Measurements from ENCODE around the gene KIF3A.
A peak's percentile ranks its signal among the peaks of the same experiment; 100 is the strongest.

The KIF3A gene

DNA sequence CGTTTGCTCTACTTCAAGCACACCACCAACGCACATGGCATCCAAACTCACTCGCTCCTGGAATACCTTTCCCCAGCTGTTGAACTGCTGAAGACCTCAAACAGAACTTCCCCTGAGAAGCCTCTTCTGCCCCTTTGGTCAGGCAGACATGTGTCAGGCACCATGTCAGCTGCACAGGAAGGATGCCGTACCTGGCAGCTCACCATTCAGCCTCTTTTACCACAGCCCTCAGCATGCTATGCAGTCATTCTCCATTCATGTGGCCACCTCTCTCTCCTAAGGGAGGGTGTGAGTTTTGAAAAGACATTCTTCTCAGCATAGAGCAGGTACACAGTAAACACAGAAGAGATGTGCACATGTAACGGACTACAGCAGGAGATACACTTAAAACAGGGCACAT, 49.4 kb downstream of the KIF3A start:
- H3K27me3 ChIP-seq (ENCODE audit: insufficient read depth, low read length) = no peaks in the 10 kb centered on the region
- no peaks in the 10 kb centered on the region for H3K9me3 ChIP-seq (ENCODE audit: low read length)
- no peaks in the 10 kb centered on the region for H3K9me2 ChIP-seq (ENCODE audit: low read depth, low read length)
- peaks cover 25% of the 10 kb centered on the region for H3K4me1 ChIP-seq (ENCODE audit: insufficient read depth, low read length, severe bottlenecking)
- peak overlapping the region; percentile 7 for H3K27ac ChIP-seq (ENCODE audit: low read depth, low read length, poor library complexity, severe bottlenecking)
- H2AFZ ChIP-seq (ENCODE audit: low read length) = no peak overlapping the region
- H3F3A ChIP-seq (ENCODE audit: insufficient read depth, low read length) = no peaks in the 10 kb centered on the region
- no peak overlapping the region for H3K4me2 ChIP-seq (ENCODE audit: low read length)
- TF ChIP-seq EZH2 (IDR thresholded peaks at IDR 0.05; ENCODE audit: borderline replicate concordance, low read length) (no peak), CTCF (IDR thresholded peaks at IDR 0.05; ENCODE audit: low read length) (no peak)
- H3K9ac ChIP-seq (ENCODE audit: low read length) = no peak overlapping the region
- no peak overlapping the region for H3K4me3 ChIP-seq (ENCODE audit: low read depth, low read length, poor library complexity, severe bottlenecking)
- no peaks in the 10 kb centered on the region for H3K79me2 ChIP-seq (ENCODE audit: insufficient read depth, low read length)
- H4K20me1 ChIP-seq (ENCODE audit: insufficient read depth, low read length) = no peaks in the 10 kb centered on the region
- no peaks in the 10 kb centered on the region for H3K36me3 ChIP-seq (ENCODE audit: insufficient read depth, low read length)

DNA sequence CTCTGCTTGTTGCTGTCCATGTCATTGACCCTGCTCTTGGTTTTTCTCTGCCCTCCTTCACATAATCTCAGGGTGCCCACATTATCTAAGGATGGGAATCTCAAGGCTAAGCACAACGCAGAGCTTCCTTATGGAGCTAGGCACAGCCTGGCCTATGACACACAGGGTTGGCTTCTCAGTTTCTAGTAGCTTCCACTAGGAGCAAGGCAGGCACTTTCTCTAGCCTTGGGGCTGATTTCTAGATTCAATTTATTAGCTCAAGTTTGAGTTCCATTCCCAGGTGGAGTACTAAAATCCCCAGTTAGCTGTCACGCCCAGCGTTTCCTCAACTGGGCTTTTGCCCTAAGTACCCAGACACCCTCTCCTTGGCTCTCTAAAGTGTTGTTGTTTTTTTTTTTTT, 51.2 kb downstream of the KIF3A start:
- H3K9ac ChIP-seq (ENCODE audit: low read length) = no peak overlapping the region
- no peaks in the 10 kb centered on the region for H4K20me1 ChIP-seq (ENCODE audit: insufficient read depth, low read length)
- no peaks in the 10 kb centered on the region for H3K79me2 ChIP-seq (ENCODE audit: insufficient read depth, low read length)
- no peak overlapping the region for H3K4me2 ChIP-seq (ENCODE audit: low read length)
- peaks cover 42% of the 10 kb centered on the region for H3K4me1 ChIP-seq (ENCODE audit: insufficient read depth, low read length, severe bottlenecking)
- no peaks in the 10 kb centered on the region for H3K9me3 ChIP-seq (ENCODE audit: low read length)
- no peak for TF ChIP-seq EZH2 (IDR thresholded peaks at IDR 0.05; ENCODE audit: borderline replicate concordance, low read length)
- TF ChIP-seq CTCF (IDR thresholded peaks at IDR 0.05; ENCODE audit: low read length) = no peak
- no peaks in the 10 kb centered on the region for H3K27me3 ChIP-seq (ENCODE audit: insufficient read depth, low read length)
- no peak overlapping the region for H3K4me3 ChIP-seq (ENCODE audit: low read depth, low read length, poor library complexity, severe bottlenecking)
- no peak overlapping the region for H2AFZ ChIP-seq (ENCODE audit: low read length)
- H3K27ac ChIP-seq (ENCODE audit: low read depth, low read length, poor library complexity, severe bottlenecking) = no peak overlapping the region
- H3F3A ChIP-seq (ENCODE audit: insufficient read depth, low read length) = no peaks in the 10 kb centered on the region
- H3K36me3 ChIP-seq (ENCODE audit: insufficient read depth, low read length) = no peaks in the 10 kb centered on the region
- no peaks in the 10 kb centered on the region for H3K9me2 ChIP-seq (ENCODE audit: low read depth, low read length)

GRCh38 chr5:132684922-132685720, 52.2 kb downstream of the KIF3A start:
- TF ChIP-seq EZH2 (IDR thresholded peaks at IDR 0.05; ENCODE audit: borderline replicate concordance, low read length) = no peak
- no peak for TF ChIP-seq CTCF (IDR thresholded peaks at IDR 0.05; ENCODE audit: low read length)
- Histone ChIP-seq H3K9ac (ENCODE audit: low read length) (no peak overlapping the region), H3K27ac (ENCODE audit: low read depth, low read length, poor library complexity, severe bottlenecking) (no peak overlapping the region), H3F3A (ENCODE audit: insufficient read depth, low read length) (no peaks in the 10 kb centered on the region), H3K9me3 (ENCODE audit: low read length) (no peaks in the 10 kb centered on the region), H3K79me2 (ENCODE audit: insufficient read depth, low read length) (no peaks in the 10 kb centered on the region), H3K4me2 (ENCODE audit: low read length) (no peak overlapping the region), H3K36me3 (ENCODE audit: insufficient read depth, low read length) (no peaks in the 10 kb centered on the region), H2AFZ (ENCODE audit: low read length) (no peak overlapping the region), H4K20me1 (ENCODE audit: insufficient read depth, low read length) (no peaks in the 10 kb centered on the region), H3K4me1 (ENCODE audit: insufficient read depth, low read length, severe bottlenecking) (peaks cover 44% of the 10 kb centered on the region), H3K4me3 (ENCODE audit: low read depth, low read length, poor library complexity, severe bottlenecking) (no peak overlapping the region), H3K27me3 (ENCODE audit: insufficient read depth, low read length) (no peaks in the 10 kb centered on the region), H3K9me2 (ENCODE audit: low read depth, low read length) (no peaks in the 10 kb centered on the region)
